GM12875 (cell line): ENCODE results near the gene REXO1.

Experiments used
- H3K4me3 ChIP-seq: one replicate; pipeline ENCODE4 v1.5.1; 2011; ENCODE audit warnings: low read depth, low read length, control low read depth
- TF ChIP-seq, protein P1 (sequence below): IDR thresholded peaks from 2 replicates; pipeline ENCODE4 v1.5.1; 2011; ENCODE audit warnings: low read depth, mild to moderate bottlenecking, control low read depth, inconsistent platforms, low read length, moderate library complexity, borderline replicate concordance; ENCODE audit not compliant: insufficient read depth

REXO1 gene

DNA sequence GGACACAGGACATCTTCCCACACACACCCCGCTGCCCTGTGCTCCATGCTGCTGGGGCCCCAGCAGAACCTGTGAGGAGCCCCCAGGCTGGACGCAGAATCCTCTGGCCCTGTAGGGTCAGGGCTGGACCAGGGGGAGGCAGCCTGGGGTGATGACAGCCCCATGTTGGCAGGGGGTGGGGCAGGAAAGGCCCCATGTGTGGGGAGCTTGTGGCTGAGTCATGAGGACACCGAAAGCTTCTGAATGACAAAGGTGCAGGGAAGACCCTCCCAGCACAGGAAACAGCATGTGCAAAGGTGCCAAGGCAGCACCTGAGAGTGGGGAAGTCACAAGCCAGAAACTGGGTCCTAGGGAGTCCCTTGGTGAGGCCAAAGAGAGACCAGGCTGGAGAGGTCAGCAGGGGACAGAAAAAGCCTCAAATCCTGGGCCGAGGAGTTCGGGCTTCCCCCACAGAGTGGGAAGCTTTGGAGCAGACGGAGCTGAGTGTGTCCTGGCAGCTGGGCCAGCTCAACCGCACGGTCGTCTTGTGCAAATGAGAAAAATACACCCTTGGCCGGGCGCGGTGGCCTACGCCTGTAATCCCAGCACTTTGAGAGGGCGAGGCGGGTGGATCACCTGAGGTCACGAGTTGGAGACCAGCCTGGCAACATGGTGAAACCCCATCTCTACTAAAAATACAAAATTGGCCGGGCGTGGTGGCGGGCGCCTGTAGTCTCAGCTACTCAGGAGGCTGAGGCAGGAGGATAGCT is 53.7 kb downstream of the REXO1 start:
- TF ChIP-seq, protein P1, sequence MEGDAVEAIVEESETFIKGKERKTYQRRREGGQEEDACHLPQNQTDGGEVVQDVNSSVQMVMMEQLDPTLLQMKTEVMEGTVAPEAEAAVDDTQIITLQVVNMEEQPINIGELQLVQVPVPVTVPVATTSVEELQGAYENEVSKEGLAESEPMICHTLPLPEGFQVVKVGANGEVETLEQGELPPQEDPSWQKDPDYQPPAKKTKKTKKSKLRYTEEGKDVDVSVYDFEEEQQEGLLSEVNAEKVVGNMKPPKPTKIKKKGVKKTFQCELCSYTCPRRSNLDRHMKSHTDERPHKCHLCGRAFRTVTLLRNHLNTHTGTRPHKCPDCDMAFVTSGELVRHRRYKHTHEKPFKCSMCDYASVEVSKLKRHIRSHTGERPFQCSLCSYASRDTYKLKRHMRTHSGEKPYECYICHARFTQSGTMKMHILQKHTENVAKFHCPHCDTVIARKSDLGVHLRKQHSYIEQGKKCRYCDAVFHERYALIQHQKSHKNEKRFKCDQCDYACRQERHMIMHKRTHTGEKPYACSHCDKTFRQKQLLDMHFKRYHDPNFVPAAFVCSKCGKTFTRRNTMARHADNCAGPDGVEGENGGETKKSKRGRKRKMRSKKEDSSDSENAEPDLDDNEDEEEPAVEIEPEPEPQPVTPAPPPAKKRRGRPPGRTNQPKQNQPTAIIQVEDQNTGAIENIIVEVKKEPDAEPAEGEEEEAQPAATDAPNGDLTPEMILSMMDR, result no peak

DNA sequence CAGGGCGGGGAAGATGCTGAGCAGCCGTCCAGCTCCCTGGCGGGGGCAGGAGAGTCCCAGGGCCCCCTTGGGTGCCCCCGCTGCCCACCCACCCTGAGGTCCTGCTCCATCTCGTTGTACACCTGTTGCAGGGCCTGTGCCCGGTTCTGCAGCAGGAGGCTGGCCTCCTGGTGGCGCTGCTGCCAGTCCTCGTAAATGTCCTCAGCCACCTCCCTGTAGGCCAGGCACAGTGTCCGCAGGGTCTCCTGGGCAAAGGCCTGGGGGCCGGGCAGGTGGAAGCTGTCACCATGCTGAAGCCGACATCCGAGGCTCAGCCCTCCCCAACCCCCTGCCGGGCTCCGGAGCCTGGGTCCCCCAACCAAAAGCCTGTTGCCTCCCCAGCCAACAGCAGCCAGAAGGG is 56.4 kb downstream of the REXO1 start:
- no peak overlapping the region for H3K4me3 ChIP-seq
- TF ChIP-seq, protein P1, result no peak

More for the DNA sequence above, 53.7 kb downstream of the REXO1 start:
- H3K4me3 ChIP-seq, result no peak overlapping the region

DNA sequence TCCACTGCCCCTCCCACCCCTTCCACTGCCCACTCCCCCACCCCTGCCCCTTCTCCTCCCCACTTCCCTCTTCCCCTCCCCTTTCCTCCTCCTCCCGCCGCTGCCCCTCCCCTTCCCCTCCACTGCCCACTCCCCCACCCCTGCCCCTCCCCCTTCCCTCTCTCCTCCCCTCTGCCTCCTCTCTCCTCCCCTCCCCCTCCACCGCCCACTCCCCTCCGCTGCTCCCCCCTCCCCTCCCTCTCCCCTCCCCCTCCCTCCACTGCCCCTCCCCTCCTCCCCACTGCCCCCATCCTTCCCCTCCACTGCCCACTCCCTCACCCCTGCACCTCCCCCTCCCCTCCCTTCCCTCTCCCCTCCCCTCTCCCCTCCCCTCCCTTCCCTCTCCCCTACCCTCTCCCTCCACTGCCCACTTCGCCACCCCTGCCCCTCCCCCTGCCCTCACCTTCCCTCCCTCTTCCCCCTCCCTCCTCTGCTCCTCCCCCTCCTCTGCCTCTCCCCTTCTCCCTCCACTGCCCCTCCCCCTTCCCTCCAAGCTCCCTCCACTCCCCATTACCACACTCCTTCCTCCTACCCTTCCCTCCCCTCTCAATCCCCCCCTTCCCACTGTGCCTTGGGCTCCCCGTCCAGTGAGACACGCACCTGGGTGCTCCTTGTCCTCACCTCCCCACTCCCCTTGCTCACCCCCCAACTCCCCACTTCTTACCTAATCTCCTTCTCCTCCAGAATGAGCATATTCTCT is 58.1 kb downstream of the REXO1 start:
- TF ChIP-seq, protein P1, result no peak
- H3K4me3 ChIP-seq, result no peak overlapping the region

DNA sequence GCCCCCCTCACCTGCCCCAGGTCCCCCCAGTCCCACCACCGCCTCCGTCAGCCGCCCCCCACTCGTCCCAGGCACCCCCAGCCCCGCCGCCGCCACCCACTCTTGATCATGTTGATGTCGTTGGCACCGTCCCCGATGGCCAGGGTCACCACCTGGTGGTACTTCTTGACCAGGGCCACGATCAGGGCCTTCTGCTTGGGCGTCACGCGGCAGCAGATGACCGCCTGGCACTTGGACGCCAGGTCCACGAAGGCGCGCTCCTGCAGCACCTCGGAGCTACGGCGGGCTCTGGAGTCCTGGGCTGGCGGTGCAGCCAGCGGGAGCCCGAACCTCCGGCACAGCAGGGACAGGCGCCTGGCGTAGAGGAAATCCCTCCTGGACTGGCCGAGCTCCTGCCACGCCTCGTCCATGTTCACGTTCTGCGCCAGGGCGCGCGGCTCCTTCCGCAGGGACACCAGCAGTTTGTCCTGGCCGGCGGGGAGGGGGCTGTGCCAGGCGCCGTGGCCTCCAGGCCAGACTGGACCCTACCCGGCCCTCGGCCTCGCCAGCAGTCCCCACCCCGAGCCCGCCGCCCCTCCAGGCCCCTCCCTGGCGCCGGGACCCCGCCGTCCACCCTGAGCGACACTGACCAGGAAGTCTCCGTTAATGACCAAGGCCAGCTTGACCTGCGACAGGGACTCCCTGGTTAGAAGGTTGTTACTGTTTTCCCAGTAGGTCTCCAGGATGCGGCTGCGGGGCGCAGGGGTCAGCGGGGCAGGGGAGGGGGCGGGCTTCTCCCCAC is 58.8 kb downstream of the REXO1 start:
- no peak overlapping the region for H3K4me3 ChIP-seq

DNA sequence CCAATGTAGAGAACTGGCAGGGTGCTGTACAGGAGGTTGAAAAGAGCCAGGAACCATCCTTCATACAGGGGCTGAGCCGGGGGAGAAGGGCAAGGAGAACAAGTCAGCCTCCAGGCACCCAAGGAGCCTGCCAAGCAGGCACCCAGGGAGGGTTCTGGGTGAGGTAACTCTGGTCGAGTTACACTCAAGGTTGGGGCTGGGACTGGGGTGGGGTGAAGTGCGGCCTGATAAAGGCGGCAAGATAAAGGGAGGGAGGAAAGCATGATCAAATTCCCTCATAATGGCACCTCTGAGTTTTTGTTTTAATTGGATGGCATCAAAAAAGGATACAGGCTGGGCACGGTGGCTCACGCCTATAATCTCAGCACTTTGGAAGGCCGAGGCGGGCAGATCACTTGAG is 61.2 kb downstream of the REXO1 start:
- TF ChIP-seq, protein P1, result no peak
- no peak overlapping the region for H3K4me3 ChIP-seq

More for the DNA sequence above, 58.8 kb downstream of the REXO1 start:
- TF ChIP-seq, protein P1, result no peak

DNA sequence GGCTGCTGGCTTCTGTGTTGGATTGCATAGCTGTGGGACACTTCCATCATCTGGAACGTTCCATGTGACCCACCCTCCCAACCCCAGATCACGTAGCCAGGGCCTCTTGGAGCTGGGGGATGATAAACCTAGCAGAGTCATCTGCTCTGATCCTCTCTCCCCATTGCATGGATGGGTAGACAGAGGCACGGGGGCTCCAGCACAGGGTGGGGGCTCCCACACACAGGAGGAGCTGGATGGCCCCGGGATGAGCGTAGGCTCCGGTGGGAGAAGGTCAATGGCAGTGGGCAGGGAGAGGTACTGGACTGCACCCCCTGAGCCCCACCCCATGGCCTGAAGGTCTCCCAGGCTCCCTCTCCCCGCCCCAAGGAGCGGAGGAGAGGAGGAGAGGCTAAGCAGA is 61.6 kb downstream of the REXO1 start:
- TF ChIP-seq, protein P1, result no peak
- H3K4me3 ChIP-seq, result no peak overlapping the region
